ENCODE measurements around the gene GPC6. TPM values are rescaled to one million over a fixed set of nuclear protein-coding genes. Genes with fewer than 3 reads are reported as not detected.

Gene GPC6
- total RNA-seq, 1 donor from 2014 or later, result 8.4 TPM

GRCh38 chr13:94232161-94232950 lies 1005.7 kb downstream of the GPC6 start:
- DNase-seq, result peak; percentile 67

GRCh38 chr13:94232956-94233355 lies 1006.3 kb downstream of the GPC6 start:
- no peaks in the 10 kb centered on the region for H3K9me3 ChIP-seq
- no peak for TF ChIP-seq CTCF (IDR thresholded peaks at IDR 0.05)
- H3K27me3 ChIP-seq, result no peaks in the 10 kb centered on the region
- H3K27ac ChIP-seq, result no peak overlapping the region
- no peak overlapping the region for H3K4me3 ChIP-seq
- no peak for DNase-seq
- H3K4me1 ChIP-seq, result no peaks in the 10 kb centered on the region
- no peaks in the 10 kb centered on the region for H3K36me3 ChIP-seq
- no peak for ATAC-seq
- intact Hi-C loops (cut with DNase I), result no loop called here

More at GRCh38 chr13:94232161-94232950, 1005.7 kb downstream of the GPC6 start:
- Histone ChIP-seq H3K27me3 (no peaks in the 10 kb centered on the region), H3K36me3 (no peaks in the 10 kb centered on the region), H3K9me3 (no peaks in the 10 kb centered on the region), H3K4me3 (no peak overlapping the region), H3K4me1 (no peaks in the 10 kb centered on the region), H3K27ac (no peak overlapping the region)
- intact Hi-C loops (cut with DNase I), result no loop called here
- ATAC-seq, result peak; percentile 76
- no peak for TF ChIP-seq CTCF (IDR thresholded peaks at IDR 0.05)

- TF ChIP-seq CTCF (IDR thresholded peaks at IDR 0.05), result no peak
- Histone ChIP-seq H3K27ac (no peak overlapping the region), H3K27me3 (no peaks in the 10 kb centered on the region), H3K4me3 (no peak overlapping the region), H3K4me1 (no peaks in the 10 kb centered on the region), H3K9me3 (no peaks in the 10 kb centered on the region), H3K36me3 (no peaks in the 10 kb centered on the region)
- peak; percentile 29 for ATAC-seq
- intact Hi-C loops (cut with DNase I), result no loop called here
- DNase-seq, result no peak
Observed at GRCh38 chr13:94233401-94233800, 1006.8 kb downstream of the GPC6 start.

GRCh38 chr13:94233837-94234236 lies 1007.2 kb downstream of the GPC6 start:
- Histone ChIP-seq H3K4me1 (no peaks in the 10 kb centered on the region), H3K27me3 (no peaks in the 10 kb centered on the region), H3K9me3 (no peaks in the 10 kb centered on the region), H3K4me3 (no peak overlapping the region), H3K27ac (no peak overlapping the region), H3K36me3 (no peaks in the 10 kb centered on the region)
- DNase-seq, result no peak
- no peak for ATAC-seq
- TF ChIP-seq CTCF (IDR thresholded peaks at IDR 0.05), result no peak
- intact Hi-C loops (cut with DNase I), result no loop called here

GRCh38 chr13:94234738-94235137 lies 1008.1 kb downstream of the GPC6 start:
- intact Hi-C loops (cut with DNase I), result no loop called here
- ATAC-seq, result no peak

More at GRCh38 chr13:94234738-94235137, 1008.1 kb downstream of the GPC6 start:
- no peak overlapping the region for H3K27ac ChIP-seq
- no peak for DNase-seq
- H3K27me3 ChIP-seq, result no peaks in the 10 kb centered on the region
- no peaks in the 10 kb centered on the region for H3K36me3 ChIP-seq
- no peaks in the 10 kb centered on the region for H3K9me3 ChIP-seq
- TF ChIP-seq CTCF (IDR thresholded peaks at IDR 0.05), result no peak
- no peak overlapping the region for H3K4me3 ChIP-seq
- no peaks in the 10 kb centered on the region for H3K4me1 ChIP-seq

Measured in upper lobe of right lung (tissue), 1 donor.